GOT3 (cell line): ENCODE data around the gene ACAN.

Source experiments
- DNase-seq: peaks from one replicate; lab custom pipeline; 2025; ENCODE audit warnings: mixed read lengths; lab: John Stamatoyannopoulos, UW

ACAN gene

GRCh38 chr15:88802250-88802990, 816 bp upstream of the ACAN start:
- no peak for DNase-seq

DNA sequence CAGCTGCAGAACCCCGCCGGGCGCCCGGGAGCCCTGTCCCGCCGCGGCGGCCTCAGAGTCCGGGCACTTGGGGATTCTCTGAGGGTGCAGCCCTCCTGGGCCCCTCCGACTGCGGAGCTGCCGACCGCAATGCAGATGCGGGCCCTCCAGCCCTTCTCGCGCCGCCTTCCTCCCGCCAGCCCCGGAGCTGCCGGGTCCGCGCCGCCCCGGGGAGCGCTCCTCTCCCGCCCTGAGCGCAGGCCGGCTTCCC, 320 bp upstream of the ACAN start:
- DNase-seq, result no peak

DNA sequence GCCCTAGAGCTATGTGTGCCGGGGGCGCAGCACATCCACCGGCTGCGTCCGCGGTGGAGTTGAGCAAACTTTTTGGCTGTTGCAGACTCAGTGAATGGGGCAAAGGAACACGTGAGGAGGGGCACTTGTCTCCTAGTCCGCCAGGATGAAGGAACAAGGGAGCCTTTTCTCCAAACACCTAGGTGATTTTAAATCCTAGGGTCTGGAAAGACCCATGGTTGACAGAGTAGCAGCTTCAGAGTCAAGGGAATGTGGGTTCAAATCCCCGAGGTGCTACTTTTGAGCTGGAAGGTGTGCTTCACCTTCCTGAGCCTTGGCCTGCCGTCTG, 648 bp downstream of the ACAN start:
- no peak for DNase-seq

- DNase-seq, result no peak
Measured at GRCh38 chr15:88804257-88804656, 1.0 kb downstream of the ACAN start.

DNA sequence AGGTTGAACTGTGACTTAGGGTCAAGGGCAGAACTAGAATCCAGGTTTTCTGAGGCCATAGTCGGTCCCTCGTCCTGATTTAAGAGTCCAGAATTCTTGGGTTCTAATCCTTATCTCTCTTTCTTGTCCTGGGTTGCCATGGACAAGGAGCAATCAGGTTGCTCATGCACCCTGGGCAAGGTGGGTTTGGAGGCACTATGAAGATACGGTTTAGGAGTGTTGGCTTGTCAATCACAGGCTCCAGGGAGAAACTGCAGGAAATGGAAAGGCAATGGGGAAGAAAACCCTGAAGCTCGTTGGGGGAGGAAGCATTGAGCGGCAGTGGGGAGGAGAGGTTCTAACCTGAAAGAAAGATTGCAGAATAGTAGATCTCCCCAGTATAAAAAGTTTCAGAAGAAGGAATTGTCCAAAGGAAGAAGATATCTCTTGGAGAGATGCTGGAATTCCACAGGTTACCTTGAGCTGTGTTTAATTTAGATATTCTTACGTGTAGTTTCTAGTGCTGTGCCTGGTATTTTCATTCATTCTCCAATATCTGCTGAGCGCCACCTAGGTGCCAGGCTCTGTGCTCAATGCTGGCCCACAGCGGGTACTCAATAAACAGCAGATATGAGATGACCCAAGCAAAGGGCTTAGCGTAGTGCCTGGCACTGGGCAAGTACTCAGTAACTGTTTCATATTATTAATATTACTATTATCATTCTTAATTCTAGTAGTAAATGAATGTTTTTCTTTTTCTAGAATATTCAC, 2.0 kb downstream of the ACAN start:
- DNase-seq, result no peak

GRCh38 chr15:88810446-88810845, 7.2 kb downstream of the ACAN start:
- no peak for DNase-seq

- DNase-seq, result no peak
Measured at GRCh38 chr15:88812133-88812532, 8.9 kb downstream of the ACAN start.

DNA sequence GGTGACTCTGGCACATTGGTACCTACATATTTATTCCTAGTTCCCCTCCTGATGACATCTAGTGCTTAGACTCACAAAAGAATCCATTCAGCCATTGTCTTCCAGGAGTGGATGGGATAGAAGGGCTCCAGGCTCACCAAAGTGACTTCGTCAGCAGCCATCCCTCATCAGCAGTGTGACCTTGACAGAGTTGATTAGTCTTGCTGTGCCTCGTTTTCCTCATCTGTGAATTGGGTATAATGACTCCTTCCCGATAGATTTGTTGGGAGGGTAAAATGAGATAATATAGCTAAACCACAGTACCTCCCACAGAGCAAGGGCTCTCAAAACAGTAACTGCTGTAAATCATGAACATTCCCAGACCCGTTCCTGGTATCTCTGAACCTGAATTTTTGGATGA, 10.7 kb downstream of the ACAN start:
- DNase-seq, result no peak

- no peak for DNase-seq
Measured at GRCh38 chr15:88814393-88814792, 11.2 kb downstream of the ACAN start.

DNA sequence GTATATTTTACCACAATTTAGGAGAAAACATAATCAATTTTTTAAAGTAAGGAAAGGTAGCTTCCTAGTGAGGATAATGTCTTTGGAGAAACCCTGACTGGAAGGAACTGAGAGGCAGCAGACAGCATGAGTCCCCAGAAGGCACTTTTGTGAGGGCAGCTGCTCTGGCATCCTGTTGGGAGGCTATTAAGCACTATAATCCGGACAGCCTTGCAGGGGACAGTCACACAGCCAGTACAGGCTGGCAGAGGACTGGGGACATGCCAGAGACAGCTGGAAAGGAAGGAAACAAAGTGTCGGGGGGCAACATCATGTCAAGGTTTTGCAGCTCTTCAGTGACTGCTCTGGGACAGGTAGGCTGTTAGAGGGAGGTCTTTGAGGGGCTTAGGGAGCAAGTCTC, 15.7 kb downstream of the ACAN start:
- DNase-seq, result no peak

- no peak for DNase-seq
Measured at GRCh38 chr15:88821993-88822392, 18.8 kb downstream of the ACAN start.

DNA sequence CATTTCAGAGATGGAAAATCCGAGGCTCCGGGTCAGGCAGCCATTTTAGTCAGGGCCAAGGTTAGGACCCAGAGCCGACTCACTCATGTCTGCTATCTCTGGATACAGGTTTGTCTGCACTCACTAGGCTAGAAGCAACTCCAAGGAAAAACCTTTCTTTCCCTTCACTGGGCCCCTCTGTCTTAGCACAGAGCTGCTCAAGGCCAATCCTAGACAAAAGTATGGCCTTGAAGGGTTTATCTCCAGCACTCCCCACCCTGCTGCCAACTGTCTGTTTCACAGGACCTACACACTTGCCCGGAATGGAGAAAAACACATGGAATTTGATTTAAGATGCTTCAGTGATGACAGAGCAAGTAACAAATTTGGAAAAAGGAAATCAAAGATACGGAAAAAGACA, 25.6 kb downstream of the ACAN start:
- no peak for DNase-seq

GRCh38 chr15:88830016-88830415, 26.8 kb downstream of the ACAN start:
- no peak for DNase-seq

DNA sequence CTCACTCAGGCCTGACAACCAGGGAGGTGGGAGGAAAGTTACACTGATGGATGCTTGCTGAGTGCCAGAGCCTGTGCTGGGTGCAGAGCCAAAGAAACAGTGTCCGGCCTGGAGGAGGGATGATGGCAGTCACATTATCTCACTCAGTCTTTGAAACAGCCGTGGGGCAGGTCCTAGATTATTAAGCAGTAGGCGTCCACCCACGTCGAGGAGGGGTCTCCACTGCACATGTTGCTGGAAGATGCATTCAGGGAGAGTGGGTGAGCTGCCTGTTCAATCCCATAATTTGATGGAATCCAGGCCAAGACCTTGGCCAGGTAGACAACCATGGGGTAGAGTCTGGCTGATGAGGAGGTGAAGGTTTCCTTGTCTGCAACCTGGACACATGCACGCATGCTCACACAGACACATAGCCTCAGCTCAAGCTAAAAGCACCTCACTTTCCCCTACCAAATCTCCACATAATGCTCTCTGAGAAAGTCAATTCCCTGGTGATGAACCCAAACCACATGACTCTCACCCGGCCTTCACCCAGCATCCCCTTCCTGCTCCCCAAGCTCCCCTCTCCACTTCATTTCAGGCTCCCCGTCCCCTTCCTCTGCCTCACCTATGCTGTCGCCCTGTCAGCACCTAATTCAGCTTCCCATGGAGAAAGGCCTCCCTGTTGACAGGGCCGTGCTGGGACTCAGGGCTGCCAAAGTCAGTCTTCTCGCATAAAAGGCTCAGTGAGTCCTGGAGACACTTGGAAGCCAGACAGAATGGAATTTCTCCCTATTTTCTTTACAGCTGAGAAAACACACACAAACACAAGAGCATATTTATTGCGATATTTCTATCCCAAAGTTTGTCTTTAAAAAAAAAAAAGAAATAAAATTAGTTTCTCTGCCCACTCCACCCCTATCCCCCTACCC, 29.8 kb downstream of the ACAN start:
- no peak for DNase-seq

- DNase-seq, result no peak
Measured at GRCh38 chr15:88833731-88834100, 30.5 kb downstream of the ACAN start.

DNA sequence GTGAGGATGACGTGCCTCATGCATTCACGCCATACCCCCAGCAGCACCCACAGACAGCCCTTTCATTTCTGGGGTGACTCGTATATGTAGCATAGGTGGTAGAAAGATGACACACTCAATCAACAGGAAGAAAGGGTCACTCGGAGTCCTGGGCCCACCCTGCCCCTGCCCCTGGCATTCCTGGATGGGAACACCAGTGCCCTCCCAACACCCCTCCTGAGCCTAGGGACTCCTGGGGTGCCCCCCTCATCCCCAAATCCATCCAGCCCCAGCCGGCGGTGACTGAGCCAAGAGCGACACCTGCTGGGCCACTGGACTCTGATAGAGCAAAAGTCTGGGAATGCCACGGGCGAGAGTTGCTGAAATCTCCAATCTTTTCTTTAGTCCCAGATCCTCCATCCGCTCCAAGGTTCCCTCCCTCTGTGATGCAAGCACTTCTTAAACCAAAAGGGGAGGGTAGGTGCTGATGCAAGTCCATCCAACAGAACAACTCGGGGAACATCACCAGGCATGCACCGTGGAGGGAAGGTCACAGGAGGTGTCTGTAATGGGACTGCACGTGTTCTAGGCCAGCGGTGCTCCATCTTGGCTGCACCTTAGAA, 31.1 kb downstream of the ACAN start:
- no peak for DNase-seq

- no peak for DNase-seq
Measured at GRCh38 chr15:88835119-88835518, 31.9 kb downstream of the ACAN start.

DNA sequence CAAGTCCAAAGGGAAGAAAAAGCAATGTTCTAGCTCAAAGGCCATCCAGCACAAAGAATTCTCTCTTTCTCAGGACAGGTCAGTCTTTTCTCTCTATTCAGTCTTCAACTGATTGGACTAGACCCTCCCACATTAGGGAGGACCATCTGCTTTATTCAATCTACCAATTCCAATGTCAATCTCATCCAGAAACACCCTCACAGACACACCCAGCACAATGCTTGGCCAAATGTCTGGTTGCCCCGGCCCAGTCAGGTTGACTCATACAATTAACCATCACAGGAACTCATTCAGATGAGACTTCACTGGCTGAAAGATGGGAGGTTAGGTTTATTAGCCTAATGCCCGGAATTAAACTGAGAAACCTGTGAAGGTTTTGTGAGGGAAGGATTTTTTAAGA, 32.4 kb downstream of the ACAN start:
- DNase-seq, result no peak

DNA sequence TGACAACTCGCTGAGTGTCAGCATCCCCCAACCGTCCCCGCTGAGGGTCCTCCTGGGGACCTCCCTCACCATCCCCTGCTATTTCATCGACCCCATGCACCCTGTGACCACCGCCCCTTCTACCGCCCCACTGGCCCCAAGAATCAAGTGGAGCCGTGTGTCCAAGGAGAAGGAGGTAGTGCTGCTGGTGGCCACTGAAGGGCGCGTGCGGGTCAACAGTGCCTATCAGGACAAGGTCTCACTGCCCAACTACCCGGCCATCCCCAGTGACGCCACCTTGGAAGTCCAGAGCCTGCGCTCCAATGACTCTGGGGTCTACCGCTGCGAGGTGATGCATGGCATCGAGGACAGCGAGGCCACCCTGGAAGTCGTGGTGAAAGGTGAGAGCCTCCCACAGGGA, 35.4 kb downstream of the ACAN start:
- DNase-seq, result no peak

DNA sequence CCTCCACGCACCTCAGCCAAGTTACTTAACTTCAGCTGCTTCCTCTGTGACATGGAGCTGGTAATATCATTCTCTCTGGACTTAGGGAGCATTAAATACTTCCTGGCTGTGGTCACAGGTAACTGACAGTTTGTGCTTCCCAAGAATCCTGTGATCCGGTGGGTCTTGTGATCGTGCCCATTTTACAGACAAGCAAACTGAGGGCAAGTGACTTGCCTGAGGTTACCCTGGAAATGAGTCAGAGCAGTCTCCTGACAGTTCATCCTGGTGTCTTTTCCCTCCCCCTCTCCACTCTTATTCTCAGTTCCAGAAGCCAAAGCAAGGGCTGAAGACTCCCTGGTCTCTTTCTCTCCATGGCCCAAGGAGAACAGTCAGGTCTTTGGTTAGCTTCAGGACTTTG, 35.9 kb downstream of the ACAN start:
- DNase-seq, result no peak

DNA sequence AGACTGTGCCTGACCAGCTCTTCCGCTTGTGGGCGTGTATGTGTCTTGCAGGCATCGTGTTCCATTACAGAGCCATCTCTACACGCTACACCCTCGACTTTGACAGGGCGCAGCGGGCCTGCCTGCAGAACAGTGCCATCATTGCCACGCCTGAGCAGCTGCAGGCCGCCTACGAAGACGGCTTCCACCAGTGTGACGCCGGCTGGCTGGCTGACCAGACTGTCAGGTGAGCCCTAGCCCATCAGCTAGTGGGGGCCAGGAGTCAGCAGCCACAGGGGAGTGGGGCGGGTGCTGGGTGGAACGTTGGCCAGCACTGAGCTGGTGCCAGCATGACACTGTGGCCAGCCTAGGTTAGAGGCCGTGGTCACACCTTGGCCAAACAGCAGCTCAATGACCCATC, 36.7 kb downstream of the ACAN start:
- DNase-seq, result no peak

DNA sequence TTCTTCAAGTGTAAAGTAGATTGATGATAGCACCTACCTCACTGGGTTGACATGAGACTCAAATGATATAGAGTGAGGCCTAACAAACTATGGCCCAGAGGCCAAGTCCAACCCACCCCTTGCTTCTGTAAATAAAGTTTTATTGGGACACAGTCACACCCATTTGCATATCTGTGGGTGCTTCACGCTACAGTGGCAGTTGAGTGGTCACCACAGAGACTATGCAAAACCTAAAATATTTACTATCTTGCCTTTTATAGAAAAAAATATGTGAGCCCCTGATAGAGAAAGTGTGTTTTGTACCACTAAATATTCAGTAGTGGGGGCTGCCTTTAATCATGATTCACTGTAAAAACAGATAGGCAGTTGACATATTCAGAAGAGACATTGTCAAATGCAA, 38.0 kb downstream of the ACAN start:
- no peak for DNase-seq

DNA sequence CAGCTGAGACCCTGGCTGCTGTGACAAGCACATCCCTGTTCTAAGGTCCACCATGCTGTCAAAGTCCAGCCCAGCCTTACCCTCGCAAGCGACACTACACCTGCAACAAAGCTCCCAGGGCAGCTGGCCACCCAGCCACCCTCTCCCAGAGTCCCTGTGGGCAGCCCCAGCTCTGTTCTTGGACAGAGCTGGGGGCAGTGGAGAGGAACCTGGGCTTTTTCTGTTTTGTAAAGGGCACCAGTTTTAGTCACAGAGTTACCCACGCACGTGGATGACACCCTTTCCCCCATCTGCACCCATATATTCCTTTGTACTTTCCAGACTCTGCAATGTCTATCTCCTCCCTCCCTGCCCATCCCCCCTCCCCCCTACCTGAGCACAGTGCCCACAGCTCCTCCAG, 38.9 kb downstream of the ACAN start:
- no peak for DNase-seq
